HCT116 (cell line): ENCODE measurements around the gene ATP1B3. TPM values are rescaled to one million over a fixed set of nuclear protein-coding genes. Genes with fewer than 3 reads are reported as not detected.

Source experiments
- ATAC-seq: fragments of 200-7000 bp; cut with Tn5 transposase; 2 replicates; pipeline ENCODE4 v1.9.1; 2020; ENCODE audit warnings: mild to moderate bottlenecking, moderate library complexity
- BruUV-seq: library from RNA; stranded (reverse); fragments of 400-500 nt; replicated peaks from 2 replicates; lab custom pipeline; 2021; lab: Mats Ljungman, UMichigan
- CTCF ChIA-PET: fragments of 300-600 bp; sonication (Branson Sonifier 250); formaldehyde crosslinking; loops from one replicate; lab custom pipeline; 2021; ENCODE audit warnings: antibody characterized with exemption; lab: Charles Lee
- POLR2A ChIA-PET: fragments of 300-600, 350-600 bp; sonication (Branson Sonifier 250); formaldehyde crosslinking; loops from one replicate; lab custom pipeline; 2021; ENCODE audit warnings: antibody characterized with exemption; lab: Charles Lee
- RAD21 ChIA-PET, 2 experiments: fragments of 300-600 bp; sonication (Branson Sonifier 250); formaldehyde crosslinking; loops; one replicate each; lab custom pipeline; 2023; ENCODE audit warnings: low total read pairs in 2 of 2; ENCODE audit not compliant: uncharacterized antibody in 2 of 2, unreplicated experiment in 2 of 2, low non-redundant PET in 1 of 2; lab: Charles Lee
- DNase-seq: peaks from one replicate; pipeline ENCODE4 v3.0.0-alpha.2; 2010; ENCODE audit warnings: low read depth, low spot score
- H2AFZ ChIP-seq: fragments of 200-600 bp; shearing (Covaris generic), sonication (generic); 2 replicates; pipeline ENCODE4 v1.6.1; 2017; ENCODE audit warnings: low read depth, mixed run types, mixed read lengths, antibody characterized with exemption, low read length; ENCODE audit not compliant: poor library complexity, severe bottlenecking
- H3K27ac ChIP-seq: 2 replicates; pipeline ENCODE4 v1.5.1; 2012; ENCODE audit warnings: low read depth, low read length
- H3K27me3 ChIP-seq: fragments of 200-600 bp; sonication (generic); 2 replicates; pipeline ENCODE4 v1.6.1; 2016; ENCODE audit warnings: mixed run types, low read length, mixed read lengths; ENCODE audit not compliant: insufficient read depth
- H3K36me3 ChIP-seq, 2 experiments: fragments of 200-500 bp in 1 of 2; fragments of 200-600 bp in 1 of 2; sonication (Bioruptor generic) in 1 of 2; sonication (generic) in 1 of 2; 2 replicates each; pipeline versions ENCODE4 v1.5.1 to v1.6.1; 2014 to 2016; ENCODE audit warnings: low read length in 2 of 2, inconsistent platforms in 1 of 2, mixed read lengths in 1 of 2, mixed run types in 1 of 2; ENCODE audit not compliant: insufficient read depth in 2 of 2, control insufficient read depth in 1 of 2
- H3K4me1 ChIP-seq, 2 experiments: fragments of 200-600 bp in 1 of 2; sonication (generic) in 1 of 2; 2 replicates each; pipeline versions ENCODE4 v1.5.1 to v1.6.1; 2012 to 2017; ENCODE audit warnings: low read length in 2 of 2, inconsistent platforms in 1 of 2, mild to moderate bottlenecking in 1 of 2, mixed read lengths in 1 of 2, mixed run types in 1 of 2, moderate library complexity in 1 of 2; ENCODE audit not compliant: insufficient read depth in 2 of 2, control insufficient read depth in 1 of 2
- H3K4me2 ChIP-seq: fragments of 200-600 bp; sonication (generic); 2 replicates; pipeline ENCODE4 v1.6.1; 2017; ENCODE audit warnings: mixed run types, low read length, mixed read lengths
- H3K4me3 ChIP-seq, 2 experiments: fragments of 200-600 bp in 1 of 2; sonication (generic) in 1 of 2; replicated peaks in 1 of 2; 2 replicates each; pipeline ENCODE4 v1.5.1; 2011 to 2016; ENCODE audit warnings: low read length in 2 of 2, control low read depth in 1 of 2, low read depth in 1 of 2, mild to moderate bottlenecking in 1 of 2, mixed read lengths in 1 of 2, mixed run types in 1 of 2
- H3K79me2 ChIP-seq: fragments of 200-600 bp; sonication (generic); 2 replicates; pipeline ENCODE4 v1.6.1; 2017; ENCODE audit warnings: mild to moderate bottlenecking, mixed run types, low read length, moderate library complexity, mixed read lengths; ENCODE audit not compliant: insufficient read depth
- H3K9ac ChIP-seq: fragments of 200-600 bp; sonication (generic); 2 replicates; pipeline ENCODE4 v1.6.1; 2016; ENCODE audit warnings: low read length, mixed read lengths
- H3K9me2 ChIP-seq: fragments of 200-600 bp; sonication (generic), shearing (Covaris generic); 2 replicates; pipeline ENCODE4 v1.6.1; 2017; ENCODE audit warnings: mixed run types, mild to moderate bottlenecking, moderate library complexity; ENCODE audit not compliant: insufficient read depth
- H3K9me3 ChIP-seq, 2 experiments: fragments of 200-500 bp in 1 of 2; fragments of 200-600 bp in 1 of 2; sonication (Bioruptor generic) in 1 of 2; sonication (generic) in 1 of 2; 2 replicates each; pipeline ENCODE4 v1.6.1; 2014 to 2017; ENCODE audit warnings: low read length in 2 of 2, mixed read lengths in 2 of 2, inconsistent platforms in 1 of 2, low read depth in 1 of 2, mild to moderate bottlenecking in 1 of 2, mixed run types in 1 of 2, moderate library complexity in 1 of 2; ENCODE audit not compliant: control insufficient read depth in 1 of 2, insufficient read depth in 1 of 2
- H4K20me1 ChIP-seq: fragments of 200-600 bp; sonication (generic), shearing (Covaris generic); 2 replicates; pipeline ENCODE4 v1.6.1; 2017; ENCODE audit warnings: mixed run types, mild to moderate bottlenecking, moderate library complexity; ENCODE audit not compliant: insufficient read depth
- CBX3 ChIP-seq: IDR thresholded peaks from 2 replicates; pipeline ENCODE4 v1.6.1; 2012; ENCODE audit warnings: low read depth
- EZH2 ChIP-seq: fragments of 200-600 bp; sonication (generic); IDR thresholded peaks from 2 replicates; pipeline ENCODE4 v1.6.1; 2017; ENCODE audit warnings: antibody characterized with exemption, mixed run types
- EZH2phosphoT487 ChIP-seq: fragments of 200-600 bp; IDR thresholded peaks from 2 replicates; pipeline ENCODE4 v1.6.1; 2018; ENCODE audit warnings: antibody characterized with exemption, borderline replicate concordance
- FOSL1 ChIP-seq: IDR thresholded peaks from 2 replicates; pipeline ENCODE4 v1.6.1; 2012; ENCODE audit warnings: low read depth
- JUND ChIP-seq: IDR thresholded peaks from 2 replicates; pipeline ENCODE4 v1.6.1; 2012
- POLR2AphosphoS5 ChIP-seq: IDR thresholded peaks from 2 replicates; pipeline ENCODE4 v1.6.1; 2011; ENCODE audit warnings: mild to moderate bottlenecking, low read depth, low read length, moderate library complexity
- SIN3A ChIP-seq: IDR thresholded peaks from 2 replicates; pipeline ENCODE4 v1.6.1; 2012; ENCODE audit warnings: low read depth
- SP1 ChIP-seq: IDR thresholded peaks from 2 replicates; pipeline ENCODE4 v1.6.1; 2012; ENCODE audit warnings: low read depth
- TCF7L2 ChIP-seq: IDR thresholded peaks from 2 replicates; pipeline ENCODE4 v1.7.0; 2011; ENCODE audit warnings: borderline replicate concordance, inconsistent platforms; ENCODE audit not compliant: insufficient read depth, insufficient read length; ENCODE audit errors: extremely low read depth
- YY1 ChIP-seq: IDR thresholded peaks from 2 replicates; pipeline ENCODE4 v1.6.1; 2011; ENCODE audit warnings: low read length, low read depth, moderate library complexity, mild to moderate bottlenecking; ENCODE audit not compliant: insufficient replicate concordance; ENCODE audit errors: extremely low read depth
- ZNF274 ChIP-seq: fragments of 200-500 bp; sonication (Bioruptor generic); IDR thresholded peaks from 2 replicates; pipeline ENCODE4 v1.6.1; 2014; ENCODE audit warnings: mild to moderate bottlenecking, low read depth, low read length, inconsistent platforms
- intact Hi-C: fragments of 100-400 bp; cut with micrococcal nuclease; formaldehyde crosslinking; loops from 2 replicates; pipeline ENCODE4 v1.10.0; 2022
- total RNA-seq: library from RNA; stranded (reverse); gene quantifications from one replicate; pipeline ENCODE4 v1.2.1, GENCODE V29; 2021; ENCODE audit not compliant: unreplicated experiment
- TF ChIP-seq, protein P1 (sequence below): IDR thresholded peaks from 2 replicates; pipeline ENCODE4 v1.6.1; 2012
- TF ChIP-seq, protein P2 (sequence below), 3 experiments: fragments of 200-600 bp in 1 of 3; sonication (generic) in 1 of 3; IDR thresholded peaks in 2 of 3; conservative IDR thresholded peaks in 1 of 3; 2 replicates each; pipeline ENCODE4 v1.5.1; 2012 to 2017; ENCODE audit warnings: low read depth in 2 of 3, low read length in 2 of 3, antibody characterized with exemption in 1 of 3, borderline replicate concordance in 1 of 3, control low read depth in 1 of 3, mild to moderate bottlenecking in 1 of 3, mixed read lengths in 1 of 3, mixed run types in 1 of 3, moderate library complexity in 1 of 3; ENCODE audit not compliant: insufficient read depth in 1 of 3
- TF ChIP-seq, protein P3 (sequence below): IDR thresholded peaks from 2 replicates; pipeline ENCODE4 v1.6.1; 2012; ENCODE audit warnings: low read depth
- TF ChIP-seq, protein P4 (sequence below): IDR thresholded peaks from 2 replicates; pipeline ENCODE4 v1.6.1; 2011; ENCODE audit warnings: mild to moderate bottlenecking, low read length, moderate library complexity; ENCODE audit not compliant: insufficient replicate concordance; ENCODE audit errors: extremely low read depth
- TF ChIP-seq, protein P5 (sequence below): IDR thresholded peaks from 2 replicates; pipeline ENCODE4 v1.6.1; 2012

ATP1B3 gene
- total RNA-seq, 1 experiment from 2014 or later = 147 TPM

DNA sequence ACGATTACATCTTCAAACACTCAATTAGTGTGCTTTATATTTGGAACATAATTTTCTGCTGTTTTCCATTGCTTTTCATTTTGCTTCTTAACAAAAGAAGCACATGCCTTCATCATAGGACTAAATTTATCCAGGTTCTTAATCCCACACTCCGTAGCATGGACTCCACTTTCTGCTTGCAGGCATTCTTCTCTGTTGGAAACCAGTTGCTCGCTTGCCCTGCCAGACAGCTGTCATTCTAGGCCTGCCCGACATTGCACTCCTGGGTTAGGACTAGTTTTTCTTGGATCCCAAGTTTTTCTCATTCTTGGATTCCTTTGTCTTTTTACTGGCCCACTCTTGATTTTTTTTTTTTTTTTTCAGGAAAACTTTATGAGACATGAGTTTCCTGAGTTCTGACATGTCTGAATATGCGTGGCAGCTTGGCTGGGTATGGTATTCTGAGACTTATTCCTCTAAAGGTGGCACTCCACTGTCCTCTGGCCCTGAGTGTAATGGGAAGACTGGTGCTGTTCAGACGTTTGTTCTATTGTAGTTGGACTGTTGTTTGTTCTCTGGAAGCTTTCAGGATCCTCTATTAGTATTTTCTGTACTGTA lies 6.3 kb upstream of the ATP1B3 start:
- no peaks in the 10 kb centered on the region for H3K27me3 ChIP-seq
- peaks cover 0 to 9% of the 10 kb centered on the region in 2 experiments; a peak in 1 of 4 replicates for H3K4me1 ChIP-seq
- ATAC-seq = no peak
- H3K9ac ChIP-seq = no peak overlapping the region
- H3K9me3 ChIP-seq = no peaks in the 10 kb centered on the region
- H3K4me3 ChIP-seq = no peak overlapping the region
- DNase-seq = no peak
- no peaks in the 10 kb centered on the region for H3K36me3 ChIP-seq
- H3K9me2 ChIP-seq = no peaks in the 10 kb centered on the region
- H3K27ac ChIP-seq = no peak overlapping the region
- no peaks in the 10 kb centered on the region for H4K20me1 ChIP-seq
- BruUV-seq = no TSS peak
- ChIA-PET RAD21 (no interaction called here), CTCF (no interaction called here), POLR2A (no interaction called here)
- H3K79me2 ChIP-seq = no peaks in the 10 kb centered on the region
- no peak overlapping the region for H3K4me2 ChIP-seq
- H2AFZ ChIP-seq = no peak overlapping the region
- no peak for TF ChIP-seq CBX3
- no peak for TF ChIP-seq EZH2
- TF ChIP-seq, protein P1, sequence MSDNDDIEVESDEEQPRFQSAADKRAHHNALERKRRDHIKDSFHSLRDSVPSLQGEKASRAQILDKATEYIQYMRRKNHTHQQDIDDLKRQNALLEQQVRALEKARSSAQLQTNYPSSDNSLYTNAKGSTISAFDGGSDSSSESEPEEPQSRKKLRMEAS = no peak
- no peak for TF ChIP-seq FOSL1
- TF ChIP-seq, protein P2, sequence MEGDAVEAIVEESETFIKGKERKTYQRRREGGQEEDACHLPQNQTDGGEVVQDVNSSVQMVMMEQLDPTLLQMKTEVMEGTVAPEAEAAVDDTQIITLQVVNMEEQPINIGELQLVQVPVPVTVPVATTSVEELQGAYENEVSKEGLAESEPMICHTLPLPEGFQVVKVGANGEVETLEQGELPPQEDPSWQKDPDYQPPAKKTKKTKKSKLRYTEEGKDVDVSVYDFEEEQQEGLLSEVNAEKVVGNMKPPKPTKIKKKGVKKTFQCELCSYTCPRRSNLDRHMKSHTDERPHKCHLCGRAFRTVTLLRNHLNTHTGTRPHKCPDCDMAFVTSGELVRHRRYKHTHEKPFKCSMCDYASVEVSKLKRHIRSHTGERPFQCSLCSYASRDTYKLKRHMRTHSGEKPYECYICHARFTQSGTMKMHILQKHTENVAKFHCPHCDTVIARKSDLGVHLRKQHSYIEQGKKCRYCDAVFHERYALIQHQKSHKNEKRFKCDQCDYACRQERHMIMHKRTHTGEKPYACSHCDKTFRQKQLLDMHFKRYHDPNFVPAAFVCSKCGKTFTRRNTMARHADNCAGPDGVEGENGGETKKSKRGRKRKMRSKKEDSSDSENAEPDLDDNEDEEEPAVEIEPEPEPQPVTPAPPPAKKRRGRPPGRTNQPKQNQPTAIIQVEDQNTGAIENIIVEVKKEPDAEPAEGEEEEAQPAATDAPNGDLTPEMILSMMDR (IDR thresholded peaks at IDR 0.05 in 2 of 3, conservative IDR thresholded peaks at IDR 0.05 in 1 of 3; ENCODE audit: borderline replicate concordance in 1 of 3, insufficient read depth in 1 of 3, low read depth in 2 of 3, low read length in 2 of 3) = no peak
- no peak for TF ChIP-seq TCF7L2
- no peak for TF ChIP-seq JUND
- no peak for TF ChIP-seq SP1
- TF ChIP-seq ZNF274 = no peak
- no peak for TF ChIP-seq SIN3A
- TF ChIP-seq, protein P3, sequence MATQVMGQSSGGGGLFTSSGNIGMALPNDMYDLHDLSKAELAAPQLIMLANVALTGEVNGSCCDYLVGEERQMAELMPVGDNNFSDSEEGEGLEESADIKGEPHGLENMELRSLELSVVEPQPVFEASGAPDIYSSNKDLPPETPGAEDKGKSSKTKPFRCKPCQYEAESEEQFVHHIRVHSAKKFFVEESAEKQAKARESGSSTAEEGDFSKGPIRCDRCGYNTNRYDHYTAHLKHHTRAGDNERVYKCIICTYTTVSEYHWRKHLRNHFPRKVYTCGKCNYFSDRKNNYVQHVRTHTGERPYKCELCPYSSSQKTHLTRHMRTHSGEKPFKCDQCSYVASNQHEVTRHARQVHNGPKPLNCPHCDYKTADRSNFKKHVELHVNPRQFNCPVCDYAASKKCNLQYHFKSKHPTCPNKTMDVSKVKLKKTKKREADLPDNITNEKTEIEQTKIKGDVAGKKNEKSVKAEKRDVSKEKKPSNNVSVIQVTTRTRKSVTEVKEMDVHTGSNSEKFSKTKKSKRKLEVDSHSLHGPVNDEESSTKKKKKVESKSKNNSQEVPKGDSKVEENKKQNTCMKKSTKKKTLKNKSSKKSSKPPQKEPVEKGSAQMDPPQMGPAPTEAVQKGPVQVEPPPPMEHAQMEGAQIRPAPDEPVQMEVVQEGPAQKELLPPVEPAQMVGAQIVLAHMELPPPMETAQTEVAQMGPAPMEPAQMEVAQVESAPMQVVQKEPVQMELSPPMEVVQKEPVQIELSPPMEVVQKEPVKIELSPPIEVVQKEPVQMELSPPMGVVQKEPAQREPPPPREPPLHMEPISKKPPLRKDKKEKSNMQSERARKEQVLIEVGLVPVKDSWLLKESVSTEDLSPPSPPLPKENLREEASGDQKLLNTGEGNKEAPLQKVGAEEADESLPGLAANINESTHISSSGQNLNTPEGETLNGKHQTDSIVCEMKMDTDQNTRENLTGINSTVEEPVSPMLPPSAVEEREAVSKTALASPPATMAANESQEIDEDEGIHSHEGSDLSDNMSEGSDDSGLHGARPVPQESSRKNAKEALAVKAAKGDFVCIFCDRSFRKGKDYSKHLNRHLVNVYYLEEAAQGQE = no peak
- TF ChIP-seq POLR2AphosphoS5 = no peak
- TF ChIP-seq, protein P4, sequence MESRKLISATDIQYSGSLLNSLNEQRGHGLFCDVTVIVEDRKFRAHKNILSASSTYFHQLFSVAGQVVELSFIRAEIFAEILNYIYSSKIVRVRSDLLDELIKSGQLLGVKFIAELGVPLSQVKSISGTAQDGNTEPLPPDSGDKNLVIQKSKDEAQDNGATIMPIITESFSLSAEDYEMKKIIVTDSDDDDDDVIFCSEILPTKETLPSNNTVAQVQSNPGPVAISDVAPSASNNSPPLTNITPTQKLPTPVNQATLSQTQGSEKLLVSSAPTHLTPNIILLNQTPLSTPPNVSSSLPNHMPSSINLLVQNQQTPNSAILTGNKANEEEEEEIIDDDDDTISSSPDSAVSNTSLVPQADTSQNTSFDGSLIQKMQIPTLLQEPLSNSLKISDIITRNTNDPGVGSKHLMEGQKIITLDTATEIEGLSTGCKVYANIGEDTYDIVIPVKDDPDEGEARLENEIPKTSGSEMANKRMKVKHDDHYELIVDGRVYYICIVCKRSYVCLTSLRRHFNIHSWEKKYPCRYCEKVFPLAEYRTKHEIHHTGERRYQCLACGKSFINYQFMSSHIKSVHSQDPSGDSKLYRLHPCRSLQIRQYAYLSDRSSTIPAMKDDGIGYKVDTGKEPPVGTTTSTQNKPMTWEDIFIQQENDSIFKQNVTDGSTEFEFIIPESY = no peak
- TF ChIP-seq, protein P5, sequence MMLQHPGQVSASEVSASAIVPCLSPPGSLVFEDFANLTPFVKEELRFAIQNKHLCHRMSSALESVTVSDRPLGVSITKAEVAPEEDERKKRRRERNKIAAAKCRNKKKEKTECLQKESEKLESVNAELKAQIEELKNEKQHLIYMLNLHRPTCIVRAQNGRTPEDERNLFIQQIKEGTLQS = no peak
- TF ChIP-seq YY1 = no peak
- no peak for TF ChIP-seq EZH2phosphoT487
- intact Hi-C loops = no loop called here
